Colonic mucosa (tissue), 4 donors: ENCODE measurements around the gene AEBP1. TPM values are rescaled to one million over a fixed set of nuclear protein-coding genes. Genes with fewer than 3 reads are reported as not detected.

Experiments
- DNase-seq: peaks from one replicate; pipeline ENCODE4 v3.0.0-alpha.2; 2020
- H3K27ac ChIP-seq: fragments of 200-600 bp; one replicate; pipeline ENCODE4 v1.8.0; 2021
- H3K27me3 ChIP-seq: fragments of 200-600 bp; one replicate; pipeline ENCODE4 v1.8.0; 2021
- H3K36me3 ChIP-seq: fragments of 200-600 bp; one replicate; pipeline ENCODE4 v1.8.0; 2021
- H3K4me1 ChIP-seq: fragments of 200-600 bp; one replicate; pipeline ENCODE4 v1.8.0; 2021; ENCODE audit warnings: mild to moderate bottlenecking
- H3K4me3 ChIP-seq: fragments of 200-600 bp; one replicate; pipeline ENCODE4 v1.8.0; 2021
- H3K9ac ChIP-seq, 2 donors: one replicate each; pipeline ENCODE4 v1.7.0; 2013; ENCODE audit warnings: control low read depth in 2 of 2, low read depth in 2 of 2, low read length in 2 of 2
- H3K9me3 ChIP-seq: fragments of 200-600 bp; one replicate; pipeline ENCODE4 v1.8.0; 2021
- intact Hi-C: fragments of 100-400 bp; cut with DNase I; formaldehyde crosslinking; loops from one replicate; pipeline ENCODE4 v1.14.1; 2022
- total RNA-seq, 2 donors: library from RNA; stranded (reverse); fragmentation: NEBNext Ultra II Directional in 1 of 2; extraction: Animal tissue kit (Norgen Biotek cat#: 25700) in 1 of 2; gene quantifications; one replicate each; pipeline ENCODE4 v1.2.1, GENCODE V29; 2021
- TF ChIP-seq, protein P1 (sequence below): fragments of 200-600 bp; IDR thresholded peaks from one replicate; pipeline ENCODE4 v1.8.0; 2022; ENCODE audit warnings: antibody characterized with exemption, mild to moderate bottlenecking
- donor health status: healthy.
- donor health status: DM: no; HTN: no; CAD: no.
- donor health status: DM: no; HTN: no; CAD: no.

The AEBP1 gene
- total RNA-seq, 2 donors from 2014 or later = 21.4 to 30.4 TPM

DNA sequence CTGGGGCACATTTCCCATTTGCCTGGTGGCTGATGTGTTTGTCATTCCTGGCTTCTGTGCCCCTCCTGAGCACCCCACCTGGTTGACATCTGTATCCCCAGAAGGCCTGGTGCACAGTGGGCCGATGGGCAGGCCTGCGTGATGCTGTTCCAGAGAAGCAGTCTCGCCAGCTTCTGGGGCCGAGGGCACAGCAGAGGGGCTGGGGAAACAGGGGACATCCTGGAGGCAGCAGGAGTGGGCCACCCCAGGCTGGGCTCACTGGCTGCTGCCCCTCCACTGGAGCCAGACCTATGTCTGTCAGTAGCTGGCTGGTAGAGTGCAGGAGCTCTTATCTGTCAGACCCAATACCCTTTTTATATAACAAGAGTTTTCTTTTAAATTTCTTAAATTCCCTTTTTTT, 37.9 kb downstream of the AEBP1 start:
- H3K4me1 ChIP-seq = no peaks in the 10 kb centered on the region
- intact Hi-C loops = no loop called here
- no peak overlapping the region for H3K27ac ChIP-seq
- no peak overlapping the region for H3K9ac ChIP-seq
- TF ChIP-seq, protein P1, sequence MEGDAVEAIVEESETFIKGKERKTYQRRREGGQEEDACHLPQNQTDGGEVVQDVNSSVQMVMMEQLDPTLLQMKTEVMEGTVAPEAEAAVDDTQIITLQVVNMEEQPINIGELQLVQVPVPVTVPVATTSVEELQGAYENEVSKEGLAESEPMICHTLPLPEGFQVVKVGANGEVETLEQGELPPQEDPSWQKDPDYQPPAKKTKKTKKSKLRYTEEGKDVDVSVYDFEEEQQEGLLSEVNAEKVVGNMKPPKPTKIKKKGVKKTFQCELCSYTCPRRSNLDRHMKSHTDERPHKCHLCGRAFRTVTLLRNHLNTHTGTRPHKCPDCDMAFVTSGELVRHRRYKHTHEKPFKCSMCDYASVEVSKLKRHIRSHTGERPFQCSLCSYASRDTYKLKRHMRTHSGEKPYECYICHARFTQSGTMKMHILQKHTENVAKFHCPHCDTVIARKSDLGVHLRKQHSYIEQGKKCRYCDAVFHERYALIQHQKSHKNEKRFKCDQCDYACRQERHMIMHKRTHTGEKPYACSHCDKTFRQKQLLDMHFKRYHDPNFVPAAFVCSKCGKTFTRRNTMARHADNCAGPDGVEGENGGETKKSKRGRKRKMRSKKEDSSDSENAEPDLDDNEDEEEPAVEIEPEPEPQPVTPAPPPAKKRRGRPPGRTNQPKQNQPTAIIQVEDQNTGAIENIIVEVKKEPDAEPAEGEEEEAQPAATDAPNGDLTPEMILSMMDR = no peak
- DNase-seq = no peak
- no peaks in the 10 kb centered on the region for H3K9me3 ChIP-seq
- no peak overlapping the region for H3K4me3 ChIP-seq
- no peaks in the 10 kb centered on the region for H3K36me3 ChIP-seq
- no peaks in the 10 kb centered on the region for H3K27me3 ChIP-seq

DNA sequence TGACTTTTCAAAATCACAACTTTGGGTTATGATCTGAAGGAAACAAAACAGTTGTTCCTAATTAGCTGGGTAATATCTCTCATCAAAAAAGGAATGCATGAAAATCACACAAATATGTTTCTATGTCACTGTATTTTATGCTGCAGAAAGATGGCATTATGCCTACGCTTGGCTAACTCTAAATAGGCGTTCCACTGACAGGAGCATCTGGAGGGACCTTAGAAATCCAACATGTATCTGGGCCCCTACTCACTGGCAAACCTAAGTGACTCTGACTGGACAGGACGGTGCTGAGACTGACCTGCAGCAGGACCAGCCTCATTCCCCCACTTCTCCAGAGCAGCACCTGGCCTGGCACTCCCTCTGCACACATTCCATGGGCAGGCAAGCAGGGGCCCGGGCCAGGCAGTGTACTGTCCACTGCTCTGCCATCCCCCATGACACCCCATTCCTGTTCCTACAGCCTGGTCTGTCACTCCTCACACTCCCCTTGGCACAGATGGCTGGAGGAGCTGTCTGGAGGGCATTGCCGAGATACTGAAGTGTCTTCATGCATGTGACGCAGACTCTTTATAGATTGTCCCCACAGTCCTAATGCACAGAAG, 39.6 kb downstream of the AEBP1 start:
- Histone ChIP-seq H3K27me3 (no peaks in the 10 kb centered on the region), H3K4me3 (no peak overlapping the region), H3K27ac (no peak overlapping the region), H3K9ac (no peak overlapping the region), H3K4me1 (no peaks in the 10 kb centered on the region), H3K36me3 (no peaks in the 10 kb centered on the region), H3K9me3 (no peaks in the 10 kb centered on the region)
- TF ChIP-seq, protein P1 = no peak
- DNase-seq = no peak
- intact Hi-C loops = no loop called here

DNA sequence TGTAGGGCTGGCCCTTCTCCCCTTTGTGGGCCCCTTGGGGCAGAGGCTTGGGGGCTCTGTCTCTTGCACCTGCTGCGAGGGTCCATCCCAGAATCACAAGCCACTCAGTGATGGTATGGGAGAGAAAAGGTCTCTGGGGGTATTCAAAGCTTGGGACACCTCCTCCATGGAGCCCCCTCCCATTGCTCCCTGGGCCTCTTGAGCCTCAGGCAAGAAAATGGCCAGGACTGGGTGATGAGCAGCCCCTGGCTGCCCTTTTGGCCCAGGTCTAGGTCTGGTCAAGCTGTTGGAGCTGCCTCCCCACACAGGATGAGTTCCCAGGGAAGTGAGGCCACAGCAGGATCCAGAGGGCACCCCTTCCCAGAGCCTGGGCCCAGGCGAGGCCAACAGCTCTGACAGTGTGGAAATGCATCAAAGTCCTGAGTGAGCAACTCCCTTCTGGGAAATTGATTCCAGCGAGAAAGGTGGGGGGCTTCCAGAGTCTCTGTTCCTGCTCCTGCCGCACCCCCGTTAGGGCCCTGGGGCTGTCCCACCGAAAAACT, 40.4 kb downstream of the AEBP1 start:
- Histone ChIP-seq H3K4me3 (no peak overlapping the region), H3K36me3 (no peaks in the 10 kb centered on the region), H3K4me1 (no peaks in the 10 kb centered on the region), H3K9ac (no peak overlapping the region), H3K27me3 (no peaks in the 10 kb centered on the region), H3K9me3 (no peaks in the 10 kb centered on the region), H3K27ac (no peak overlapping the region)
- intact Hi-C loops = no loop called here
- DNase-seq = no peak
- TF ChIP-seq, protein P1 = no peak

DNA sequence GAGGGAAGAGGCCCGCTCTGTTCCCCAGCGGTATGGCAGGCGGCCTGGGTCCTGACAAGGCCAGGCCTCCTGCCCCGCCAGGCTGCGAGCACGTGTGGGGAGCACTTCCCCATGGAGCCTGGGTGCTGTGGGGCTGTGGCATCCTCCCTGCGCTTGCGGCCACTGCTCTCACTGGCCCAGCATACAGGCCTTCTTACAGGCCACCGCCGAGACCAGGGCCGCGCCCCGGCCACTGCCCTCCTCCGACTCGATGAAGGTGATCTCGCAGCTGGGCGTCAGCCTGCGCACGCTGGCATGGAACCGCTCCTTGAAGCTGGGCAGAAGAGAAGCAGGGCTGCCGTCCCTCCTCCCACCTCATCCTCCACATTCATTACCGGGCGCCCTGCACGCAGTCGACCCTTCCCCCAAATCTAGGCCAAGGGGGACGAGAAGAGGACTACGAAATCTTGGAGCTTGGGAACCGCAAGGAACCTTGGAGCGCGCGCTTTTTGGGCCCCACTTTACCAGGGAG, 40.9 kb downstream of the AEBP1 start:
- Histone ChIP-seq H3K4me3 (no peak overlapping the region), H3K27me3 (no peaks in the 10 kb centered on the region), H3K4me1 (no peaks in the 10 kb centered on the region), H3K36me3 (no peaks in the 10 kb centered on the region), H3K9ac (no peak overlapping the region), H3K9me3 (no peaks in the 10 kb centered on the region), H3K27ac (no peak overlapping the region)
- intact Hi-C loops = no loop called here
- no peak for DNase-seq
- TF ChIP-seq, protein P1 = no peak

DNA sequence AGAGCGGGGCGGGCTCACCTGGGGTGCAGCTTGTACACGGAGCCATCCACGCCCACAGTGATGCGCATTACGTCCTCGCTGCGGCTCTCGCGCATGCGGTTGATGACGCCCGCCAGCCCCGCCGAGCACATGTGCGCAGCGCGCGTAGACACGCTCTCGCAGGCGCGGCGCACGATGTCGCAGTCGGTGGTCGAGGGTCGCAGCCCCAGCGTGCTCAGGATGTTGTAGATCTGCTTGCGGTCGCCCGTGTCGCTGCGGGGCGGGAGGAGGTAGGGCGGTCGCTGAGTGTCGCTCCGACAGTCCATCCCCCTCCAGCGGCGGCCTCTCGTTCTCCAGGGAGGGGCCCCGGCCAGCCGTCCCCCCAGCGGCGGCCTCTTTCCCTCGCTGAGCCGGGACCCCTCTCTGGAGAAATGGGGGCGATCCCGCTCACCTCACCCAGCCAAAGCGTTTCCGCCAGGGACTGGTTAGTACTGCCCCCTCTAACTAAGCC, 41.4 kb downstream of the AEBP1 start:
- TF ChIP-seq, protein P1 = no peak
- no peak overlapping the region for H3K9ac ChIP-seq
- no peak for DNase-seq
- H3K27me3 ChIP-seq = no peaks in the 10 kb centered on the region
- no peaks in the 10 kb centered on the region for H3K36me3 ChIP-seq
- H3K4me1 ChIP-seq = no peaks in the 10 kb centered on the region
- no peaks in the 10 kb centered on the region for H3K9me3 ChIP-seq
- no peak overlapping the region for H3K27ac ChIP-seq
- peak overlapping the region; percentile 34 for H3K4me3 ChIP-seq
- intact Hi-C loops = no loop called here
